Gastrocnemius medialis (tissue), 4 donors: ENCODE results near the gene KIF1A.
"Not testable (repeated sequence)": the region's sequence is repeated elsewhere in the genome, so short reads cannot be mapped to it uniquely, and the experiment has no call there.

Experiments
- CTCF ChIP-seq, 5 experiments: fragments of 450-650 bp in 3 of 5; fragments of 200-600 bp in 2 of 5; sonication (generic) in 2 of 5; IDR thresholded peaks in 4 of 5; conservative IDR thresholded peaks in 1 of 5; 1 replicate in 4 of 5; 2 replicates in 1 of 5; pipeline ENCODE4 v1.5.1; 2016 to 2019; ENCODE audit warnings: antibody characterized with exemption in 5 of 5, mild to moderate bottlenecking in 3 of 5, moderate library complexity in 3 of 5
- POLR2A ChIP-seq, 2 donors: fragments of 450-650 bp; IDR thresholded peaks; one replicate each; pipeline ENCODE4 v1.6.1; 2017; ENCODE audit warnings: antibody characterized with exemption in 2 of 2, mild to moderate bottlenecking in 2 of 2, moderate library complexity in 2 of 2

GRCh38 chr2:240691075-240691427, 129.0 kb downstream of the KIF1A start:
- TF ChIP-seq CTCF (IDR thresholded peaks at IDR 0.05 in 4 of 5, conservative IDR thresholded peaks at IDR 0.05 in 1 of 5); POLR2A (IDR thresholded peaks at IDR 0.05): not testable (repeated sequence)
